Stimulated activated CD8-positive, alpha-beta memory T cell treated with anti-CD3 and anti-CD28 coated beads, Interleukin-2, amount 100 ng/mL, for 48 hours (primary cell): ENCODE results near the gene CERT1.

ENCODE experiments used
- DNase-seq, 2 donors: peaks; one replicate each; pipeline ENCODE4 v3.0.0-alpha.2; 2020; ENCODE audit warnings: low read depth in 2 of 2

Gene CERT1

DNA sequence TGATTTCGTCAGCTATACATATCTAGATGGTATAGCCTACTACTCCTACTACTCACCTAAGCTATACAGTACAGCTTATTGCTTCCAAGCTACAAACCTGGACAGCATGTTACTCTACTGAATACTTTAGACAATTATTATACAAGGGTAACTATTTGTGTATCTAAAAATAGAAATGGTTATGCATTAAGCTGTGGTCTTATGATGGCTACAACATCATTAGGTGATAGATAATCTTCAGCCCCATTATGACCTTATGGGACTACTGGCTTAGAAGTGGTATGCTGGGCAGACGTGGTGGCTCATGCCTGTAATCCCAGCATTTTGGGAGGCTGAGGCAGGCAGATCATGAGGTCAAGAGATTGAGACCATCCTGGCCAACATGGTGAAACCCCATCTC is 40.2 kb downstream of the CERT1 start:
- no peak for DNase-seq

DNA sequence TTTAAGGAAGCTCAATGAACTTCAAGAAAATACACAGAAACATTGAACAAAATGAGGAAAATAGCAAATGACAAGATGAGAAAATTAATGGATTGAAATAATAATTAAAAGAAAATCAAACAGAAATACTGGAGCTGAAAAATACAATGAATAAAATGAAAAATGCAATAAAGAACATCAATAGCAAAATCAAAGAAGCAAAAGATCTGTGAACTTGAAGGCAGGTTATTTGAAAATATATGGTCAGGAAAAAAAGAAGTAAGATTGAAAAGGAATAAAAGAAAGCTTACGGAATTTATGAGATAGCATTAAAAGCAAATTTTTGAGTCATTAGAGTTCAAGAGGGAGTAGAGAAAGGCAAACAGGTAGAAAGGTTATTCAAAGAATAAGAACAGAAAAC is 42.4 kb downstream of the CERT1 start:
- no peak for DNase-seq

DNA sequence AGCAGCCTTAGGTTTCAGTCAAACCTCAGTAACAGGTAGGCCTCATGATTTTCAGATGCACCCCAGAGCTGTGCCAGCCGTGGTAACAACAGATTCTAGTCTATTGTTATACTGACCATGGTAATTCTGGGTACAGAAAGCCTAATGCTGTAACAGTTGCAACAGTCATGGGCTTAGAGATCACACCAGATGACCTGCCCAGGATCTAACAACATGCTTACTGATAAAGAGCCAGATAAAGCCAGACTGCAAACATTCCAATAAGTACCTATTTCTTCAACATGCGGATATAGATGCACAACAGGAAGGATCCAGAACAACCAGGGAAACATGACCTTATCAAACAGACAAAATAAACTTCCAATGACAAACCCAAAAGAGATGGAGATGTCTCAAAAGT is 42.8 kb downstream of the CERT1 start:
- no peak for DNase-seq

DNA sequence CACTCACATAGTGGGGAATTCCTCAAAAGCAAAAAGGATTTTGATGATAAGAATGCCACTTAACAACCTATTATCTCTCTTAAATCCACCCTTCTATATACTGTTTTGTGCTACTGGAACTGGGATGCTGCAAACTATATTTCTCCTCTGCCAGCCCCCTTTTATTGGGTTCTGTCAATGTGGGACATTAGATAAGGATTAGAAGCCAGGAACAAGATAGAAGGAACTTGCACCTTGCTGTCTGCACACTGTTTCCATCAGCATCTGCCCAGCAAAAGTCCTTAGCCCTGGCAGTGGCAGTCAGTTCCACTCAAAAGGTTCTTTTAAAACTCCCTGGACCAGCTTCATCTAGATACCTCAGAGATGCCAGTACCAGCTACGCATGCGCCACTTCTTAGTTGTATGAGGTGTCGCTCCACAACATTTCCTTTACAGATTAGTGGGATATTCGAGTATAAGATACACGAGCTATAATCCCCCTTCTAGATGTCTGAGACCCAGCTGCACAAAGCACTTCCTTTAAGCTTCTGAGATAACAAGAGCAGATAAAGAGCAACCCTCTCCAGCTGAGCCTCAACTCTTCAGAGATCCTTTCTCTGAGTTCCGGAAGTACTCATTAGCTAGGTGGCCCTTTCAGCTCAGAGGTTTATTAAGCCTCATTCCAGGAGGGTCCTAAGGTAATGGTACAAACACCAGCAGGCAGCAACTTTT is 45.3 kb downstream of the CERT1 start:
- no peak for DNase-seq

DNA sequence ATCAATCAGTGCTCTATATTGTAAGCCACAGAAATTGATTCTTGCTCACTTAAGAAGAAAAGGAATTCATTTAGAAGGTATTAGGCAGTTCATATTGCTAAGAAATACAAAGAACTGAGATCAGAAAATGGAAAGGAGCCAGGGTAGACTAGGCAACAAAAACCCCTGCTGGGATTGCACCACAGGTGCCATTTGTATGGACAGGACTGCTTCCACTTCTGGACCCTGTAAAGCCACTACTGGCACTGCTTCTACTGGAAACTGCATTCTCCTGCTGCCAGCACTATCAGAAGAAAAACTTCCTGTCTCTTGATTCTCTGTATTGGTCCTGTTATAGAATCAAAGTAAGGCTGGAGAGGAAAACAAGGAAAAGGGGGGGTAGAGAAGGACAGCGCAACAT is 45.9 kb downstream of the CERT1 start:
- no peak for DNase-seq

DNA sequence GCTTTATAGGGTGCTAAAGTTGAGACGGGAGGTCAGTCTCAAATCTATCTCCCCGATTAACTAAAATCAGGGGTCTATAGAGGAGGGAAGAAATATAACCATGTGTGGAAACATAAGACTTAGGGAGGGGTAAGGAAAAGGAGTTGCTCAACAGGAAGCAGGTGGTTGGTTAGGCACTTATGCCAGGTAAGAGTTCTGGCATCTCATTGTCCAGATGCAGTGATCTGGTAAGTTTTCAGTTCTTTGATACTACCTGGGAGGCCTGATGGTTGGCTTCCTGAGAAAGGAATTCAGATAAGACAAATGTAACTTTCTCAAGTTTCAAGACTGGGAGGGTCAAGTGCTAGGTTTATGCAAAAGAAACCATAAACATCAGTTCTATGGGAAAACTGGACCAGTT is 47.7 kb downstream of the CERT1 start:
- DNase-seq = no peak

DNA sequence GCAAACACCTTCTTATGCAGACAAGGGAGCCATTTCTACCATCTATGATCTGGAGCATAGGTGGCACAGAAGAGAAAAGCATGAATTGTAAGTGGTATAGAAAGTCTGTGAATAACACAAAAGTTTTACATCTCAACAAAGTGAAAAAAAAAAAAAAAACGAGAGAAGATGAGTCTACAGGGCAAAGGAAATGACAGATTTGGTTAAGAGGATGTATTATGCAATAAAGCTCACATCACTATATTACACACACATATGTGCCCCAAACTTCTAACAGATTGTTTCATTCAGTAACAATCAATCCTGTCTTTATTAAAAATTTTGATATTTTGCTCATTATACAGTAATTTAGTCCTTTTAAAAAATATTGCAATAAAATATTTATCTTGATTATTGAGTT is 49.8 kb downstream of the CERT1 start:
- no peak for DNase-seq

DNA sequence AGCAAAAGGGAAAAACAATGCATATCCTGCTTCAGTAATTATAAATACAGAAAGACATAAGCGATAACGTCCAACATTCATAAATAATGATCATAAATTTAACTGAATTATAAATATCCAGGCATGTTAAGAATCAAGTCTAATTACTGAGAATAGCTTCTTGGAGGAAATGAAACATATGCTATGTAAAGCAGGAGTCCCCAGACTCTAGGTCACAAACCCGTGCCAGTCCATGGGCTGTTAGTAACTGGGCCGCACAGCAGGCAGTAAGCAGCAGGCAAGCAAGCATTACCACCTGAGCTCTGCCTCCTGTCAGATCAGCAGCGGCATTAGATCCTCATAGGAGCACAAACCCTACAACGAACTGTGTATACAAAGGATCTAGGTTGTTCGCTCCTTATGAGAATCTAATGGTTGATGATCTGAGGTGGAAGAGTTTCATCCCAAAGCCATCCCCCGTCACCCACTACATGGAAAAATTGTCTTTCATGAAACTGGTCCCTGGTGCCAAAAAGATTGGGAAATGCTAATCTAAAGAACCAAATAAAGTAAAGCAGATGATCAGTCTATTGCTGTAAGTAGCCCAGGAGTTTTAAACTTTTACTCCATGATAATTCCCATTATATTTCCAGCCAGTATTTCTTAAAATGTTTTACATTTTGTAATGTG is 50.4 kb downstream of the CERT1 start:
- no peak for DNase-seq

DNA sequence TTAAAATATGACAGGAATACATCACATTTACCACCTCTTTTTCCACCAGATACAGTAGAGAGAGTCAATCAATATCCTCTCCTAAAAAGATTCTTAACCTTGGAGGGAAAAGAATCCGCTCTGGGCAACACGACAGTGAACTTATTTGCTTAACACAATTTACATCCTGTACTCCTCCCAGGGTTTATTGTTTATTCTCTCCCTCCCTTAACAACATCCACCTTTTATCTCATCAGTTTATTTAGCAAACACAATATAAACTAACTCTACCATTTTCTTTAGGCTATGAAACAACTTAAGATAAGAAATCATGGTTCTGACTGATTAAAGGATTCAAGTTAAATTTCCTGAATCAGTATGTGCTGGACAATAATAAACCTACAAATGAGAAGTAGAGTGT is 50.9 kb downstream of the CERT1 start:
- no peak for DNase-seq

DNA sequence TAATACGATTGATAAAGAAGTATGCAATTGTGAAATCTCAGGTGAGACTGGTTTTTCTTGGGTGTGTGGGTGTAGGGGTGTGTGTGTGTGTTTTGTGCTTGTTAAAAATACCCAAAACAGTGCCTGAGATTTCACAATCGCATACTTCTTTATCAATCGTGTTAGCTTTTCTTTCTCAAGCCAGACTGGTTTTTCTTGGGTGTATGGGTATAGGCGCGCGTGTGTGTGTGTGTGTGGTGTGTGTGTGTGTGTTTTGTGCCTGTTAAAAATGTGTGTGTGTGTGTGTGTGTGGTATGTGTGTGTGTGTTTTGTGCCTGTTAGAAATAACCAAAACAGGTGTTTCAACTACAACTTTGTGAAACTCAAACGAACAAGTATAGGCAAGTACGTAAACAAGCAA is 53.7 kb downstream of the CERT1 start:
- DNase-seq = no peak

DNA sequence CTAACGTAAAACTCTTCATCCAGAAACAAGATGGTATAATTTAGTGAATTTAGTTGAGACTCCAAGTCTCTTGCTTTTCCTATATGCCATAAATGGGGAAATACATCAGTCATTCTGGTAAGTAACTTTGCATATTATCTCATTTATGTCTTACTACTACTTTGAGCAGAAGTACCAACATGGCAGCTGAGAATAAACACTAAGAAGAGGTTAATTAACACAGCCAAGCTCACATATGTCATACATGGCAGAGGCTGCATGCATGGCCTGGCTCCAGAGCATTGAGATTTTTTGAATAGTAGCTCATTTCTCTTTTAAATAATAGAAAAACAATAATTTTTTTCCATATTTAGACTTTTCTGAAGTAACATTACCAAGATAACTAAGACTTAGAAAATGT is 54.3 kb downstream of the CERT1 start:
- no peak for DNase-seq

DNA sequence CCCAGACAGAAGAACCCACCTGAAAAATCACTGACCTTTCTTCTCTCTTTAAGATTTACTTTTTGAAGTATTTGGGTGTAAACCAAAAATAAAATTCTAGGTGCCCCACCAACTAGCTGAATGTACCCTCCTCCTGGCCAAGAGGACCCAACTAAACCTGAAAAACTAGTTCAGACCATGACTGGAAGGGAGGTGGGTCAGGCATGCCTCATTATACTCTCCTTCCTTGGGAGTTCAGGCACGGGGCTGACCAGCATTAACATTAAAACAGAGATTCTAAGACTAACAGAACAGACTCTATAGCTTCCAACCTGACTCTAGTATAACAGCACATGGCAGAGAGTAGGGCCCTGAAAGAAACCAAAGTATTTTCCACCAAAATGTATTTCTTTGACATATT is 61.4 kb downstream of the CERT1 start:
- no peak for DNase-seq

DNA sequence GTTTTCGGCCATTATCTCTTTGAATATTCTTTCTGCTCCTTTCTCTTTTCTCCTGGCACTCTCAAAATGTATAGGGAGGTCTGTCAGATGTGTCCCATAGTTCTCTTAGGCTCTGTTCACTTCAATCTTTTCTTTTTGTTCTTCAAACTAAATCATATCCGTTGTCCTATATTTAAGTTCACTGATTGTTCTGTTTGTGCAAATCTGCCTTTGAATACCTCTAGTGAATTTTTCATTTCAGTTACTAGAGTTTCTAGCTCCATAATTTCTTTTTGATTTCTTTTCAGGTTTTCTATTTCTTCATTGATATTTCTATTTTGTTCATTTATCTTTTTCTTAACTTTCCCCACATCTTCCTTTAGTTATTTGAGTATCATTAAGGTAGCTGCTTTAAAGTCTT is 65.4 kb downstream of the CERT1 start:
- DNase-seq = no peak

DNA sequence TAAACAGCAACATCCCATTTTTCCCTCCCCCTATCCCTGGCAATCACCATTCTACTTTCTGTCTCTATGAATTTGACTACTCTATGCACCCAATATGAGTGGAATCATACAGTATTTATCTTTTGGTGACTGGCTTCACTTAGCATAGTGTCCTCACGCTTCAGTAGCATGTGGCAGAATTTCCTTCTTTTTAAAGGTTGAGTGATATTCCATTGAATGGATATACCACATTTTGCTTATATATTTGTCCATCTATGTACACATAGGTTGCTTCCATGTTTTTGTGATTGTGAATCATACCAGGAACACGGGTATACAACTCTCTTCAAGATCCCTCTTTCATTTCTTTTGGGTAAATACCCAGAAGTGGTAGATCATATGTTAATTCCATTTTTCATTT is 69.9 kb downstream of the CERT1 start:
- DNase-seq = no peak

DNA sequence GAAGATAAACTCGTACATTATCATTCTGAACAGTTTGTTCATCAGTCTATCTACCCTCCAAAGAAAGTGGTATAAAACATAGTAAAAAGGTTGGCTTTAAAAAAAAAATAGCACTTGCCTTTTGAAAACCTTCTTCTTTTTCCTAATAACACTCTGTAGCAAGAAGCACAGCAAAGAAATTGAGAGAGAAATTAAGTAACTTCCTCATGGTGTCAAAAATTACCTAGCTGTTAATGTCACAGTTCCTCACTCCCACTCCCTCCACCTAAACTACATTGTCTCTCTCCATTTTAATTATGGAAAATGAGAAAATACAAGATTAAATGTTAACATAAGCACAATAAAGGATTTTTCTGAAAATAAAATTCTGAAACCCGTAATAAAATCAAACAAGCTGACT is 72.2 kb downstream of the CERT1 start:
- DNase-seq = no peak

DNA sequence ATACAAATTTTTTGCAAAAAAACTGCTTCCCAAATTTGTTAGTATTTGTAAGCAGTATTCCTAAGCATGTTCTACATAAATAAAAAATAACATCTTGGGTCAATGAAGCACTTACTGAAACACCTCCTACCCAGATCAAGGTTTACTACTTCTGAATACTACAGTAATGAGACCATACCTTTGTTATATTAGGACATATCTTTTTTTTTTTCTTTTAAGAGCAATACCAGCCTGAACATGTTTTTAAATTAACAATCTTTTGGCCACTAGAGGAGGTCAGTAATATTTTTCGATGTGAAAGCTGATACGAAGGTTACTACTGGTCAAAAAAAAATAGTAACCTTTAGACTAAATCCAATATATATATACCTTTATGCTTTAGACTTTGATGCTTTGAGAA is 72.7 kb downstream of the CERT1 start:
- DNase-seq = no peak

DNA sequence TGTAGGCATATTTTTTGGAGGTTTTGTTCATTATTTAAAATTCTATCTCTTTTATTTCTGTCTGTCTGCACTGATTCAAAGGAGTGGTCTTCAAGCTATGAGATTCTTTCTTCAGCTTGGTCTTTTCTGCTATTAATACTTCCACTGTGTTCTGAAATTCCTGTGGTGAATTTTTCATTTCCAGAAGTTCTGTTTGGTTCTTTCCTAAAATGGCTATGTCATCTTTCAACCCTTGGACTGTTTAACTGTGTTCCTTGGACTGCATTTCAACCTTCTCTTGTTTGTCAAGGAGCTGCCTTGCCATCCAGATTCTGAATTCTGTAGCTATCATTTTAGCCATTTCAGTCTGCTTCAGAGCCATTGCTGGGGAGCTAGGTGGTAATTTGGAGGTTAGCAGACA is 76.3 kb downstream of the CERT1 start:
- no peak for DNase-seq

DNA sequence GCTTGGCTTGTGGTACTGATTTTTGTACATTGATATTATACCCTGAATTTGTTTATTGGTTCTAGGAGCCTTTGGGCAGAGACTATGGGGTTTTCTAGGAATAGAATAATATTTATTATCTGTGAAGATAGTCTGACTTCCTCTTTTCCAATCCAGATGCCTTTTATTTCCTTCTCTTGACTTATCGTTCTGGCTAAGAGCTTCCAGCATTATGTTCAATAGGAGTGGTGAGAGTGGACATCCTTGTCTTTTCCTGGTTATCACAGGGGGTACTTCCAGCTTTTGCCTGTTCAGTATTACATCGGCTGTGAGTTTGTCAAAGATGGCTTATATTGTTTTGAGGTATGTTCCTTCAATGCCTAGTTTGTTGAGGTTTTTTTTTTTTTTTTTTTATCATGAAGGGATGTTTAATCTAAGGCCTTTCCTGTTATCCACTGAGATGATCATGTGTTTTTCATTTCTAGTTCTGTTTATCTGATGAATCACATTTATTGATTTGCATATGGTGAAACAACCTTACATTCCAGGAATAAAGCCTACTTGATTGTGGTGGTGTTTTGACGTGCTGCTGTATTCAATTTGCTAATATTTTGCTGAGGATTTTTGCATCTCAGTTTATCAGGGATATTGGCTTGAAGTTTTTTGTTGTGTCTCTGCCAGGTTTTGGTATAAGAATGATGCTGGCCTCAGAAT is 77.5 kb downstream of the CERT1 start:
- DNase-seq = no peak

DNA sequence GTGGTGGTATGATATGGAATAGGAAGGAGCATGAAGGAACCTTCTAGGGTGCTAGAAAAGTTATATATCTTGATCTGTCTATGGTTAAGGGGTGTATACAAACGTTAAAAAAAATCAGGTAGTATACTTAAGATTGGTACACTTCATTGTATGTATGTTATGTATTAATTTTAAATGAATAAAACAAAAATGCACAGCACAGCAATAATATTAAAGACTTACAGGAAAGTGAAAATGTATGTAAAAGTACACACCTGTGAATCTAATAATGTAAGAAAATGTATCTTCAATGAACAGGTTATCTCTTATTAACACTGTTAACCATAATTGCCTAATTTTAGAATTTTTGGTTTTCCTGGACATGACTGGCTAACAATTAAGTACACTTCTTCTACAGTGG is 97.2 kb downstream of the CERT1 start:
- no peak for DNase-seq

DNA sequence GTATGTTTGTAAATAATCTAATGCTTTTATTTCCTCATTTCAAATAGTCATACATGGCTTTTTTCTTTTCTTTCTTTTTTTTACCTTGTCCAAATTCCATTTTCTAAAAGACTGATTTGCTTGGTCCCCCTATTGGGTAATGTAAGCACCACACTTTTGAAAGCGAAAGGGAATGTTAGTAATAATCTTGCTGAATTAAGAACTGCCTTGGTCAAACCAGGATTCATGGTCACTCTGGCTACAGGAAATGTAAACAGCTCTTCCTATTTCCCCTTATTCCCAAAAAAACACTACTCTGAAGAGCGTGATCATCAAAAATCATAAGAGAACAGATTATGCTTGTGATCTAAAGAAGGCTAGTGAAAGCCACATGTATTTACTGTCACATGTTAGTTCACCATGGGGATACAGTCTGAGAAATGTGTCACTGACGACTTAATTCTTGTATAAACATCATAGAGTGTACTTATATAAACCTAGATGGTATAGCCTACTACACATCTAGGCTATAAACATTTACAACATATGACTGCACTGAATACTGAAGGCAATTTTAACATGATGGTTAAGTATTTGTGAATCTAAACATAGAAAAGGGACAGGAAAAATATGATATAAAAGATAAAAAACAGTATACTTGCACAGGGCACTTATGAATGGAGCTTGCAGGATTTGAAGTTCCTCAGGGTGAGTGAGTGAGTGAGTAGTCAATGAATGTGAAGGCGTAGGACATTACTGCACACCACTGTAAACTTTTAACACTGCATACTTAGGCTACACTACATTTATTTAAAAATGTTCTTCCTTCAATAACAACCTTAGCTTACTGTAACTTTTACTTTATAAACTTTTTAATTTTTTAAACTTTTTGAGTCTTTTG is 99.1 kb downstream of the CERT1 start:
- no peak for DNase-seq

DNA sequence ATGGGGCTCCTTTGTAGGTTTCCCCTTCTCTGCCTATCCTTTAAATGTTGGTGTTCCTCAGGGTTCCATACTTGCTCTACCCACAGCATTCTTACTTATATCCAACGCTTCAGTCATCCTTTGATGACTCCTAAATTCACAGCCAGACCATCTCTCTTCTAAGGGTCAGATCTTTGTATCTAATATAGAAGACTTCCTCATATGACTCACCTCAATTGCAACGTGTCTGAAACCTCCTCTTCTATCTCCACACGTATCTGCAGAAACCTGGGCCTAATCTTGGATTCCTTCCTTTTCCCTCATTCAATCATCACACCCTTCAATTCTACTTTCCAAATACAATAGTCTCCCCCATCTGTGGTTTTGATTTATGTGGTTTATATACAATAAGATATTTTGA is 106.1 kb downstream of the CERT1 start:
- no peak for DNase-seq

DNA sequence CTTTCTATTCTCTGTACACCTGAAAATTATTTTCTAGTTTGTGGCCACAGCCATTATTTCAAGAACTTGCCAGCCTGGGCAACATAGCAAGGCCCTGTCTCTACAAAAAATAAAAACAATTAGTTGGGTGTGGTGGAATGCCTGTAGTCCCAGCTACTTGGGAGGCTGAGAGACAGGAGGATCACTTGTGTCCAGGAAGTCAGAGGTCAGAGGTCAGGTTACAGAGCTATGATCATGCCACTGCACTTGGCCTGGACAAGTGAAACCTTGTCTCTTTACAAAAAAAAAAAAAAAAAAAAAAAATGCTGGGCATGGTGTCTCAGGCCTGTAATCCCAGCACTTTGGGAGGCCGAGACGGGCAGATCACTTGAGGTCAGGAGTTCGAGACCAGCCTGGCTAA is 116.2 kb downstream of the CERT1 start:
- no peak for DNase-seq
